ENCODE data around the gene C2CD3. TPM values are rescaled to one million over a fixed set of nuclear protein-coding genes. Genes with fewer than 3 reads are reported as not detected.
A peak's percentile ranks its signal among the peaks of the same experiment; 100 is the strongest.

C2CD3 gene
- polyA plus RNA-seq, 3 donors: 21.6 to 26.6 (median 23.0) TPM

- no peak for DNase-seq (ENCODE audit: extremely low read depth in 1 of 11, low read depth in 9 of 11, low spot score in 4 of 11)
Observed at GRCh38 chr11:74037309-74037708, 133.5 kb downstream of the C2CD3 start.

GRCh38 chr11:74035264-74035663 lies 135.5 kb downstream of the C2CD3 start:
- no peak for DNase-seq (ENCODE audit: extremely low read depth in 1 of 11, low read depth in 9 of 11, low spot score in 4 of 11)

- DNase-seq (ENCODE audit: extremely low read depth in 1 of 11, low read depth in 9 of 11, low spot score in 4 of 11): no peak
Observed at GRCh38 chr11:74033046-74033445, 137.8 kb downstream of the C2CD3 start.

- no peak for DNase-seq (ENCODE audit: extremely low read depth in 1 of 11, low read depth in 9 of 11, low spot score in 4 of 11)
Observed at GRCh38 chr11:74030723-74031676, 139.8 kb downstream of the C2CD3 start.

- DNase-seq (ENCODE audit: extremely low read depth in 1 of 11, low read depth in 9 of 11, low spot score in 4 of 11): no peak
Observed at GRCh38 chr11:74025467-74026166, 145.2 kb downstream of the C2CD3 start.

- DNase-seq (ENCODE audit: extremely low read depth in 1 of 11, low read depth in 9 of 11, low spot score in 4 of 11): no peak
Observed at GRCh38 chr11:74024261-74025029, 146.4 kb downstream of the C2CD3 start.

- no peak for DNase-seq (ENCODE audit: extremely low read depth in 1 of 11, low read depth in 9 of 11, low spot score in 4 of 11)
Observed at GRCh38 chr11:74023276-74023675, 147.5 kb downstream of the C2CD3 start.

GRCh38 chr11:74022546-74022945 lies 148.3 kb downstream of the C2CD3 start:
- no peak for DNase-seq (ENCODE audit: extremely low read depth in 1 of 11, low read depth in 9 of 11, low spot score in 4 of 11)

GRCh38 chr11:74021998-74022397 lies 148.8 kb downstream of the C2CD3 start:
- no peak for DNase-seq (ENCODE audit: extremely low read depth in 1 of 11, low read depth in 9 of 11, low spot score in 4 of 11)

- no peak for DNase-seq (ENCODE audit: extremely low read depth in 1 of 11, low read depth in 9 of 11, low spot score in 4 of 11)
Observed at GRCh38 chr11:74020539-74020938, 150.3 kb downstream of the C2CD3 start.

GRCh38 chr11:74019860-74020259 lies 150.9 kb downstream of the C2CD3 start:
- no peak for DNase-seq (ENCODE audit: extremely low read depth in 1 of 11, low read depth in 9 of 11, low spot score in 4 of 11)

GRCh38 chr11:74019104-74019738 lies 151.6 kb downstream of the C2CD3 start:
- peak in 1 of 11 donors; percentile 12 for DNase-seq (ENCODE audit: extremely low read depth in 1 of 11, low read depth in 9 of 11, low spot score in 4 of 11)

- DNase-seq (ENCODE audit: extremely low read depth in 1 of 11, low read depth in 9 of 11, low spot score in 4 of 11): peak in 4 of 11 donors; percentile 7 to 24 (median 14)
Observed at GRCh38 chr11:74018331-74019005, 152.3 kb downstream of the C2CD3 start.

GRCh38 chr11:74017631-74018030 lies 153.2 kb downstream of the C2CD3 start:
- DNase-seq (ENCODE audit: extremely low read depth in 1 of 11, low read depth in 9 of 11, low spot score in 4 of 11): no peak

- no peak for DNase-seq (ENCODE audit: extremely low read depth in 1 of 11, low read depth in 9 of 11, low spot score in 4 of 11)
Observed at GRCh38 chr11:74015919-74016684, 154.7 kb downstream of the C2CD3 start.

GRCh38 chr11:74014880-74015279 lies 155.9 kb downstream of the C2CD3 start:
- DNase-seq (ENCODE audit: extremely low read depth in 1 of 11, low read depth in 9 of 11, low spot score in 4 of 11): no peak

GRCh38 chr11:74013141-74013540 lies 157.7 kb downstream of the C2CD3 start:
- no peak for DNase-seq (ENCODE audit: extremely low read depth in 1 of 11, low read depth in 9 of 11, low spot score in 4 of 11)

All from renal cortex interstitium (tissue), 11 donors.